IMR-90 (cell line): ENCODE data around the gene MAU2.

ENCODE experiments used
- BHLHE40 ChIP-seq: fragments of 150-350 bp; IDR thresholded peaks from 2 replicates; pipeline ENCODE4 v1.6.1; 2016; ENCODE audit warnings: mild to moderate bottlenecking, low read depth, low read length
- CEBPB ChIP-seq: IDR thresholded peaks from 2 replicates; pipeline ENCODE4 v1.6.1; 2012; ENCODE audit warnings: low read depth, low read length, improper control_type of control experiment
- CTCF ChIP-seq: conservative IDR thresholded peaks from 2 replicates; pipeline ENCODE4 v1.5.1; 2012; ENCODE audit warnings: mild to moderate bottlenecking, low read depth, low read length, improper control_type of control experiment
- ELK1 ChIP-seq: fragments of 150-350 bp; IDR thresholded peaks from 2 replicates; pipeline ENCODE4 v1.6.1; 2016; ENCODE audit warnings: low read depth, mild to moderate bottlenecking, low read length, moderate library complexity, borderline replicate concordance
- FOS ChIP-seq: fragments of 150-350 bp; IDR thresholded peaks from 2 replicates; pipeline ENCODE4 v1.6.1; 2016; ENCODE audit warnings: low read depth, low read length
- MXI1 ChIP-seq: IDR thresholded peaks from 2 replicates; pipeline ENCODE4 v1.6.1; 2012; ENCODE audit warnings: low read depth, mild to moderate bottlenecking, low read length, moderate library complexity, borderline replicate concordance
- NFE2L2 ChIP-seq: fragments of 150-350 bp; IDR thresholded peaks from 2 replicates; pipeline ENCODE4 v1.6.1; 2016; ENCODE audit warnings: low read depth, mild to moderate bottlenecking, low read length
- POLR2A ChIP-seq: IDR thresholded peaks from 2 replicates; pipeline ENCODE4 v1.6.1; 2012; ENCODE audit warnings: mild to moderate bottlenecking, low read depth, low read length
- RAD21 ChIP-seq: IDR thresholded peaks from 2 replicates; pipeline ENCODE4 v1.6.1; 2012; ENCODE audit warnings: low read length, improper control_type of control experiment
- SMC3 ChIP-seq: fragments of 150-350 bp; IDR thresholded peaks from 2 replicates; pipeline ENCODE4 v1.6.1; 2016; ENCODE audit warnings: low read depth, mild to moderate bottlenecking, antibody characterized with exemption, low read length, moderate library complexity
- USF2 ChIP-seq: fragments of 150-350 bp; IDR thresholded peaks from 2 replicates; pipeline ENCODE4 v1.6.1; 2017; ENCODE audit warnings: mild to moderate bottlenecking, antibody characterized with exemption, low read length, low read depth

GRCh38 chr19:19366434-19367396, 46.1 kb downstream of the MAU2 start:
- TF ChIP-seq CTCF (peak; percentile 79), RAD21 (peak; percentile 75), ELK1 (no peak), POLR2A (no peak), BHLHE40 (no peak), USF2 (no peak), MXI1 (no peak), CEBPB (no peak), SMC3 (peak; percentile 86), FOS (no peak), NFE2L2 (no peak)
